H54 (cell line): ENCODE measurements around the gene CHRDL2.
A peak's percentile ranks its signal among the peaks of the same experiment; 100 is the strongest.

Experiments used
- DNase-seq: peaks from one replicate; pipeline ENCODE4 v3.0.0; 2011; ENCODE audit warnings: low spot score, mixed read lengths; ENCODE audit not compliant: insufficient read length
- FAIRE-seq: peaks from 3 replicates; lab custom pipeline; 2011; peaks lifted over from hg19 to GRCh38; lab: Jason Lieb, UNC
- POLR2A ChIP-seq: IDR thresholded peaks from 2 replicates; pipeline ENCODE4 v1.6.1; 2011; ENCODE audit warnings: low read depth, mild to moderate bottlenecking, low read length

The CHRDL2 gene

DNA sequence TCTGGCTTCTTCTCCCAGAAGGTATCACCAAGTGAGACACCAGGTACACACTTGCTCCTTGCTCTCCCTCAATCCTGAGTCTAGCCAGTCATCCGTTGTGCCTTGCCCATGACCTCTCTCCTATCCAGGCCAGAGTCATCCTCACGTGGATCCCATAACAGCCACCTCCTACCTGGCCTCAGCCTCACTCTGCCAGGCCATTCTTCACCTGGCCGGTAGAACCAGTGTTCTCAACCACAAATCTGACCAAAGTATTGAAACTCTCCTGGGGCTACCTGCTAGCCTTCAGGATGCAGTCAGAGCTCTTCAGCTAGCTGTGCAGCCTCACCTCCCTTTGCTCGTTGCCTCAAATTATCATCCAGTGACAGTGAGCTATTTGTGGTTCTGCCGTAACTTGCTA lies 37.7 kb downstream of the CHRDL2 start:
- TF ChIP-seq POLR2A = no peak
- DNase-seq (no peak), FAIRE-seq (no peak)

DNA sequence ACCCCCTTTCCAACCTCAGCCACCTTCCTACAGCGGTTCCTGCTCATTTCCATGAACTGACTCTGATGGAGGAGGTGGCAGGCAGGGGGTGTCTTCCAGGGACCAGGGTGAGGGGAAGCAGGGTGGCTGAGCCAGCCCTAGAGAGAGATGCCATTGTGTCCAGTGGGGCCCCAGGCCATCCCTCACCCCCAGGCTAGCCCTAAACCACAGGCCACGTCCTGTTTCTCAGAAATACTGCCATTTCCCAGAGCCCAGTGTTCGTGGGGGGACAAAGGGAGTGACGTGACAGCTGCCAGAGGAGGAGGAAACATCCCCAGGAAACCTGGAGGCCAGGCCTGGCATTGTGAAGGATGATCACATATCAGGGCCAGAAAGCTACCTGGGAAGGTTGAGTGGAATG lies 39.5 kb downstream of the CHRDL2 start:
- DNase-seq = no peak
- no peak for TF ChIP-seq POLR2A
- no peak for FAIRE-seq

DNA sequence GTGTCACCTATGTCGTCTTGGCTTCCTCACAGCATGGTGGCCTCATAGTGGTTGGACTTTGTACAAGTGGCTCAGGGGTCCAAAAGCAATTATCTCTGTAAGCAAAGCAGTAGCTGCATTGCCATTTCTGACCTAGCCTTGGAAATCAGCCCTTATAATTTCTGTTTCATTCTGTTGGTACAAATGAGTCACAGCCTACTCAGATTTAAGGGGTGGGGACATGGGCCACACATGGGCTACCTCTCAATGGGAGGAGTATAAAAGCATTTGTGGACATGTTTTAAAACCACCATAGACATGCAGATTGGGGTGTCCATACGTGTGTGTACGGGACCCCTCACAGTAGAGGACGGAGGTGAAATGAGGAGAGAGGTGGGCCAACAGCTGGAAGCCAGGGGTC lies 41.6 kb downstream of the CHRDL2 start:
- no peak for FAIRE-seq
- no peak for DNase-seq
- TF ChIP-seq POLR2A = no peak

DNA sequence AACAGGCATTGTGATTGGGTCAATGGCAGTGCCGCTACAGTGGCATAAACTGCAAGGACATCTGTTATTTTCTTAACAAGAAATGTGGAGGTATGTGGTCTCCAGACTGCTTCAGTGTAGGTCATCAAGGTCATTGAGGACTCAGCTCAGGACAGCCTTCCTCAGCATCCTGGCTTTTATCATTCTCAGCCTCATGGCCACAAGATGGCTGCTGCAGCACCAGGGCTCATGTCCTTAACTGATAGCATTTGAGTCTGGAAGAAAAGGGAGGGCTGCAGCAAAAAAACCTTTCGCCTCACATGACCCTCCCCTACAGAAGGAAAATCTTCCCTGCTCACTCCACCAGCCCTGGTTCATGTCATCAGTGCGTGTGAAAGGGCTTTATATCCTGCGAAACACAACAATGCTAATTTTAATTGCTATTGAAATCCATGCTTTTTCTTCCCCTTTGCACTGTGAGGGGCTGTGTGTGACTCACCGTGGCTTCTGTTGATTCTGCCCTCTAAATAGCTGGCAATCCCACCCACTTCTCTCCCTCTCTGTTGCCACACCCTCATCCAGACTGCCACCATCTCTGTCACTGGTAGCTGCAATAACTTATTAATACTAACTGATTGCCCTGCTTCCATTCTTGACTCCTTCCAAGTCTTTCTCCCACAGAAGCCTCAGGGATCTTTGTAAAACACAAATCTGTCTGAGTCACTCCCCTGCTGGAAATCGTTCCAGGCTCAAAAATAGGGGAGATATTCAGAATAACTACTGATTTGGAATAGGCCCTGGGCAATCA lies 43.8 kb downstream of the CHRDL2 start:
- no peak for TF ChIP-seq POLR2A
- DNase-seq (no peak), FAIRE-seq (no peak)

DNA sequence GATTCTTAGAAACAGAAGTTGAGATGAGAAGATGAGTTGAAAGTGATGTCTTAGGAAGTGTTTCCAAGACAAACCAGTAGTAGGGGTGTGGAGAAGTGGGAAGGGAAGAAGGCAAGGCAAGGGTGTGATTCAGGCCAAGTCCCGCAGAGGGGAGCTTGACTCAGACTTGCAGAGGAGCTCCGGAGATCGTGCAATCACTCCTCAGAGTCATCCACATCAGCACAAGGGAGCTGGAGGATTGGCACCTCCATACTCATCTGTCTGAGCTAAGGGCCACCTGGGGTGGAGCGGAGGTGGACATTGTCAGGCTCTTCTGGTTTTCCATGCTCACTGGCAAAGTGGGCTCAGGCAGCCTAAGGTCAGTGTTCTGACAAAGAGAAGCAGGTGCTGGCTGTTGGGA lies 44.4 kb downstream of the CHRDL2 start:
- TF ChIP-seq POLR2A = no peak
- DNase-seq (peak; percentile 40), FAIRE-seq (no peak)

DNA sequence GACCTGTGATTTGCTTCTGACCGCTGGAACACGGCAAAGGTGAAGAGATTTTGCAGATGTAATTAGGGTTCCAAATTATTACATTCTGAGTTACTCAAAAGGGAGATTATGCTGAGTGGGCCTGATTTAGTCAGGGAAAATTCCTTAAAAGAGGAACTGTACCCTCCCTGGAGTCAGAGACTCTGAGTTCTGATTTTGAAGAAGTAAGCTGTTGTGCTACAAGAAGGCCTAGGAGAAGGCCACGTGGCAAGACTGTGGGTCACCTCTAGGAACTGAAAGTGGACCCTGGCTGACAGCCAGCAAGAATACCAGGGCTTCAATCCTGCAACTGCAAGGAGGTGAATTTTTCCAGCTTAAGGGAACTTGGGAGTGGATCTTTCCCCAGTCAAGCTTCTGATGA lies 45.3 kb downstream of the CHRDL2 start:
- no peak for TF ChIP-seq POLR2A
- DNase-seq = no peak
- no peak for FAIRE-seq

DNA sequence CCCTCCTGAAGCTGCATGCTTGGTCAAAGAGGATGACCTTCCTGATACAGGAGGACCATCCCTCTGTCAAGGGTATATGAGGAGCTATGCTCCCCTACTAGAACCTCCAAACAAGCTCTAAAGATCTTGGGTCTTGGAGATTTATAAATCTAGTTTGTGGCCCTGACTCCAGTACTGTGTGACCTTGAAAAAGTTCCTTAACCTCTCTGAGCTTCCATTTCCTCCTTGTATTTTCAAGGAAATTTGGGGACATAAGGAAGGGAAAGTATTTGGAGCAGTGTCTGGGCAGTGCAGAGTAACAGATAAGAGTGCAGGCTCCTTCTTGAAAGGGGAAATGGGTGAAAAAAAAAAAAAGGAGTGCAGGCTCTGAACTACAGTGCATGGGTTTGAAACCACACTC lies 45.9 kb downstream of the CHRDL2 start:
- no peak for FAIRE-seq
- no peak for DNase-seq
- no peak for TF ChIP-seq POLR2A

DNA sequence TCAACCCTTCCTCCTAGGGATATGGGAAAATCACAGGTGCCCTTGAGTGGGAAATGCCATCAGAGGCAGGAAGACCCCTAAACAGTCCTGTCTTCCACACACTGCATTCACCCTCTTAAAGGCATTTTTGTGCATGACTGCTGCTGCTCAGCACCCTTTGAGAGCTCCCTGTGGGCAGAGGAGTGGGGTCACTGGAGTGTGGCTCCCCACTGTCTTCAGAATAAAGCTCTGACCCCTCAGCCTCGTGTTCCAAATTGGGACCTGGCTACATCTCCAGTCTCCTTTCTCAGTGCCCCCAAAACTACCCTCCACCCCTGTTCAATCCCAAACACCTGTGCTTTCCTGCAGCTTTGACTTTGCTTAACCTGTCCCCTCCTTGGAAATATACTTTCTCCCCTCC lies 46.6 kb downstream of the CHRDL2 start:
- FAIRE-seq = no peak
- no peak for TF ChIP-seq POLR2A
- no peak for DNase-seq

DNA sequence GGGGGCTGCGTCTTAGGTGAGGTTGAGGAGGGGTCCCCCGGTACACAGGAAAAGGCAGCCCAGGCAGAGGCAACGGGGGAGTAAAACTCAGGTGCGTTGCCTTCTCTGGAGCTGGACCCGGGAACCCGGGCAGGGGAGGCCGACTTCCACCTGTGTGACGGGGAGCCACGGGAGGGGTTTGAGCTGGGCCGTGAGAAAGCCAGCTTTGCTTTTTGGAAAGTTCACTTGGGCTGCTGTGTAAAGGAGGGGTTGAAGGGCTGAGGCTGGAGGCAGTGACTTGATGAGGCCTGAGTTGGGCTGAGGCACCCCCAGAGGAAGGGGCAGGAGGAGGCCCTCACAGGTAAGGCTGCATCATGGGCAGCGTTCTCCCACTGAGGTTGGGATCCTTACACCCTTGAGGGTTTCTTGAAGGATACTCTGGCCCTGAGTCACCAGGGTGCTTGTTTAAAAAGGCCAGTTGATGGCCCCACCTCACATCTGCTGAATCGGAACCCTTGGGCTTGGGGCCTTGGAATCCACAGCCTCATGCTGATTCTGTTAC lies 47.2 kb downstream of the CHRDL2 start:
- TF ChIP-seq POLR2A = no peak
- FAIRE-seq (no peak), DNase-seq (peak; percentile 49)

DNA sequence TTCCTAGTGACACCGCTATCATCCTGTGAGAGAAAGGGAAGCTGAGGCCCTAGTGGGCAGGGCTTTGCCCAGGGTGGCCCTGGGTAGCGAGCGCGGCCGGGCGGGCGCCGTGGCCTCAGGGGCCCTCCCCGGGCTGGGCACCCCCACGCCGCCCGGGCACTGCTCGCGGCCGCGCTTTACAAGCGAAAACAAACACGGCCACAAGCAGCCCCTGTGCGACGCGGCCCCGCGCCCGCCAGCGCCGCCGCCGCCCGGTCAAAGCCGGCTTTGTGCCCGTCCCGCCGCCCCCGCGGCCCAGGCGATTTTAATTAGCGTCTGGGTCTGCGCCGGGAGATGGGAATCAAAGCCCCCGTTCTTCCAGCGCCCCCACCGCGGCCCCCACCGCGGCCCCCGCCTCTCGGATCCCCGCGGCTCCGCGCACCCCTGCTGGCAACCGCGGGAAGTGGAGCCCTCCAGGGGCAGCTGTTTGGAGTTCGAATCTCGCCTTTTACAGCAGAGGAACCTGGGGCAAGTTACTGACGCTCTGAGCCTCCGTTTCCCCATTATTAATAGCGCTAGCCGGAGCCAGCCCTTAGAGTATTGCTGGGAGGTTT lies 47.9 kb downstream of the CHRDL2 start:
- TF ChIP-seq POLR2A = no peak
- no peak for FAIRE-seq
- no peak for DNase-seq

DNA sequence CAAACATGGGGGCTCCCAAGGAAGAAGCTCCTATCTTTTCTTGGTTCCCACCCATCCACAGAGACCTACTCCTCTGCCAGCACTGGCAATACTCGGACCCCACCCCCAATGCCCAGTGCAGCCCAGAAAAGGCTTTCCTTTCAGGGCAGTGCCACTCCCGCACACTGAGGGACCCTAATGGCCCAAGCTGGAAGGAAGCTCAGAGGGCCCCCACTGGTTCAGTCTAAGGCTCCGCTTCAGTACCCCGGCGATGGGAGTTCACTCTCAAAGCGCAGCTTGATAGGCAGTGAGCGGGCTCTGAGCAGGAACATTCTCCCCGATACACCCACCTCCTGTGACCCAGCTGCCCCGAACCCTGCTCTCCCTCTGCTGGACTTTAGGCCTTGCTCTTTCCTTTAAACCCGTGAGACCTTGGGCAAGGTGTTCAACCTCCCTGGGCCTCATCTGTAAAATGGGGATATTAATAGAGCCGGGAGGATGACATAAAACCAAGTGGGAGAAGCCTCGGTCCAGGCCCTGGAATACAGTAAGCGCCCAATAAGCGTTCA lies 48.4 kb downstream of the CHRDL2 start:
- FAIRE-seq = no peak
- DNase-seq = no peak
- no peak for TF ChIP-seq POLR2A

DNA sequence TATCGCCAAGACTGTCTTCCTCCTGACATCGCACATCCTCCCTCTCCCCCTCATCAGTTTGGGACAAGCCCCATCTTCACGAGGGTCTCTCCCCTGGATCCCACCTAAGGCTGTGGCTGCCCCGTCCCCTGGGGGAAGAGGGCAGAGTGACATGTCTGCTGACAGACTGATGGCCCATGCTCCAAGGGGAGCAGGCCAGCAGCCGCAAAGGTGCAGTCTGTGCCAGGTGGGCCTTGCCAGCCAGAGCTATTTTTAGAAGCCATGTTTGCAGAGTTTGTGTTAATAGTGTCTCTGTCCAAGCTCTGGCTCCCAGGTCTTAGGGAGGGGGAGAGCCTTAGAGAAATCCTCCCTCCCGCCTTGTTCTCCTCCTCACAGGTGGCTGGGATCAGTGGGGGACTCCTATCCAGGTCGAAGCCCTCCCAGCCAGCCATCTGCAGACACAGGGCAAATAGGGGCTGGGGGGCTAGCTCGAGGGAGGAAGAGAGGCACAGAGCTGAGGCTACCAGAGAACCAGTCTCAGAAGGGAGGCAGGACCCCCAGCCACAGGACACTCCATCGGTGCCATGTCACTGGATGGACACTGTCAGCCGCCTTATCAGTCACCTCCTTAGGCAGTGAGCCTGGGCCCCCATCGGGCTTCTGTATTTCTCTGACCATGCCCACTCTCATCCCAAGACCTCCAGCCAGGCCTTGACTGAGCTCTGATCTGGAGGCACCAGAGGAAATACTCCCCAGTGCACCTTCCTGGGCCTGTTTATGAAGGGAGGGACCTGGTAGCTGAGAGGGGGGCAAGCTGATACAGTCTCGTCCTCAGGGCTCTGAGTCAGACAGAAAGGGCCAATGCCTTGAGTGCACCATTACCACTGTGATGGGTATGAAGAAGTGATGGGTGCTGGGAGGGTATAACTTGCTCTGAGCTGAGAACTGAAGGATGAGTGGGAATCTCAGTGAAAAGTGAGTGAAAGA lies 49.3 kb downstream of the CHRDL2 start:
- FAIRE-seq (no peak), DNase-seq (no peak)

DNA sequence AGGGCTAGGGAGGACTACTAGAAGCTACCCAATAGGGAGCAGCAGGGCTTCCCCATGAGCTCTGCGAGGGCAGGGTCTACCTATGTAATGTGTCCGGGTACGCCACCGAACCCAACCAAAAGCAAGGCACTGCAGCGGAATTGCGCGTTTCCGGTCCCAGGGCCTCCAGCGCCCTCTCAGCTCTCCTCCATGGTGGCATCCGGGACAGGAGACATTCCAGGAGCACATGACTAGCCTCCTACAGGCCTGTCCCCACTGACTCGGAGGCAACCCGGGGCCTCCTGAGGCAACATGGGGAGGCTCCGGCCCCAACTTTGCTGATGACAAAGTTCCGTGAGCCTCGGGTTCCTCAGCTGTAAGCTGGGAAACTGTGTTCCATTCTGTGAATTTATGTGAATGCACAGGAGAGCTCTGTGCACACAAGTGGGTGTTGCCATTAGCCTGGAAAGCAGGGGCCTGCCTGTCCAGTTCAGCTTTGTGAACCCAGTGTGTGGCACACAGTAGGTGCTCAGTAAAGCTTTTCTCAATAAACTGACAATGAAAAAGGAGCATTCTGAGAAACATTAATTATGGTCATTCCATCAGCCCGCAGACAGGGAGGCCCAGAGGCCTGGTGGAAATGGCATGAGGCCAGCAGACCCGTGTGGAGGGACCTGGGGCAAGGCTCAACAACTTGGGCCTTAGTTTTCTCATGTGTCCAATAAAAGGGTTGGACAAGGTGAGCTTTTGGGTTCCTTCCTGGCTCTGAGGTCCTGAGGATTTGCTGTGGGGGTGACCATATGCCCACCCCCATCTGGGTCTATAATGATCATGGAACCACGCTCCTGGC lies 50.3 kb downstream of the CHRDL2 start:
- TF ChIP-seq POLR2A = no peak
- FAIRE-seq = no peak
- no peak for DNase-seq

More for the DNA sequence above, 49.3 kb downstream of the CHRDL2 start:
- TF ChIP-seq POLR2A = no peak
